IMR-90 (cell line): ENCODE measurements around the gene SH2D6. TPM values are rescaled to one million over a fixed set of nuclear protein-coding genes. Genes with fewer than 3 reads are reported as not detected.

Experiments used
- ATAC-seq: fragments of 200-7000 bp; cut with Tn5 transposase; 2 replicates; pipeline ENCODE4 v1.9.1; 2020; ENCODE audit warnings: low read depth, mild to moderate bottlenecking, moderate library complexity
- BruUV-seq: library from RNA; stranded (reverse); fragments of 400-500 nt; replicated peaks from 2 replicates; lab custom pipeline; 2021; lab: Mats Ljungman, UMichigan
- CTCF ChIA-PET: fragments of 300-600 bp; formaldehyde crosslinking; extraction: SDS; loops from one replicate; lab custom pipeline; 2021; ENCODE audit warnings: antibody characterized with exemption; lab: Yijun Ruan, JAX
- POLR2A ChIA-PET: fragments of 300-600 bp; sonication (Branson Sonifier 250); formaldehyde crosslinking; loops from one replicate; lab custom pipeline; 2022; ENCODE audit warnings: antibody characterized with exemption; ENCODE audit not compliant: unreplicated experiment; lab: Charles Lee
- DNase-seq: peaks from one replicate; pipeline ENCODE4 v3.0.0; 2013
- H2AFZ ChIP-seq: replicated peaks from 2 replicates; pipeline ENCODE3; 2013; ENCODE audit warnings: low read length, mild to moderate bottlenecking; ENCODE audit not compliant: poor library complexity
- H2AK5ac ChIP-seq: 2 replicates; pipeline ENCODE4 v1.6.1; 2013; ENCODE audit warnings: low read depth, low read length, inconsistent platforms
- H2AK9ac ChIP-seq: replicated peaks from 2 replicates; pipeline ENCODE3; 2013; ENCODE audit warnings: mild to moderate bottlenecking, low read depth, low read length, moderate library complexity; ENCODE audit not compliant: poor library complexity
- H2BK120ac ChIP-seq: 2 replicates; pipeline ENCODE4 v1.6.1; 2013; ENCODE audit warnings: low read depth, low read length, inconsistent platforms
- H2BK15ac ChIP-seq: 3 replicates; pipeline ENCODE4 v1.6.1; 2013; ENCODE audit warnings: low read depth, low read length, inconsistent platforms
- H2BK20ac ChIP-seq: 2 replicates; pipeline ENCODE4 v1.6.1; 2013; ENCODE audit warnings: low read depth, mild to moderate bottlenecking, inconsistent platforms, low read length, moderate library complexity
- H2BK5ac ChIP-seq: 2 replicates; pipeline ENCODE4 v1.6.1; 2013; ENCODE audit warnings: mild to moderate bottlenecking, low read depth, low read length, inconsistent platforms; ENCODE audit not compliant: poor library complexity, severe bottlenecking
- H3K14ac ChIP-seq: replicated peaks from 2 replicates; pipeline ENCODE4 v1.6.1; 2013; ENCODE audit warnings: low read depth, low read length, inconsistent platforms
- H3K18ac ChIP-seq: 2 replicates; pipeline ENCODE4 v1.6.1; 2013; ENCODE audit warnings: low read depth, low read length, control low read depth
- H3K23ac ChIP-seq: 2 replicates; pipeline ENCODE4 v1.6.1; 2013; ENCODE audit warnings: low read depth, low read length, inconsistent platforms
- H3K27ac ChIP-seq: 2 replicates; pipeline ENCODE4 v1.5.1; 2013; ENCODE audit warnings: mild to moderate bottlenecking, control low read depth, low read length; ENCODE audit not compliant: insufficient read depth
- H3K27me3 ChIP-seq: 2 replicates; pipeline ENCODE4 v1.6.1; 2013; ENCODE audit warnings: low read length; ENCODE audit not compliant: control insufficient read depth, insufficient read depth
- H3K36me3 ChIP-seq: 2 replicates; pipeline ENCODE4 v1.6.1; 2013; ENCODE audit warnings: low read length, mixed read lengths; ENCODE audit not compliant: control insufficient read depth, insufficient read depth
- H3K4ac ChIP-seq: 2 replicates; pipeline ENCODE4 v1.6.1; 2013; ENCODE audit warnings: low read depth, low read length, inconsistent platforms
- H3K4me1 ChIP-seq: 2 replicates; pipeline ENCODE4 v1.6.1; 2013; ENCODE audit warnings: low read length, mixed read lengths; ENCODE audit not compliant: control insufficient read depth, insufficient read depth
- H3K4me2 ChIP-seq: 2 replicates; pipeline ENCODE4 v1.6.1; 2013; ENCODE audit warnings: low read depth, mild to moderate bottlenecking, control low read depth, low read length, moderate library complexity
- H3K4me3 ChIP-seq: 2 replicates; pipeline ENCODE4 v1.5.1; 2013; ENCODE audit warnings: low read depth, mild to moderate bottlenecking, control low read depth, low read length, moderate library complexity; ENCODE audit not compliant: insufficient read depth
- H3K56ac ChIP-seq: 2 replicates; pipeline ENCODE4 v1.6.1; 2013; ENCODE audit warnings: low read length, inconsistent platforms; ENCODE audit not compliant: insufficient read depth; ENCODE audit errors: extremely low read depth
- H3K79me1 ChIP-seq, 2 experiments: 2 replicates each; pipeline ENCODE4 v1.6.1; 2013; ENCODE audit warnings: low read length in 2 of 2, inconsistent platforms in 1 of 2, low read depth in 1 of 2
- H3K9ac ChIP-seq: 2 replicates; pipeline ENCODE4 v1.6.1; 2013; ENCODE audit warnings: low read depth, low read length, control low read depth
- H3K9me1 ChIP-seq: 2 replicates; pipeline ENCODE4 v1.6.1; 2013; ENCODE audit warnings: low read length, inconsistent platforms; ENCODE audit not compliant: insufficient read depth
- H3K9me3 ChIP-seq: 2 replicates; pipeline ENCODE4 v1.6.1; 2013; ENCODE audit warnings: low read length; ENCODE audit not compliant: control insufficient read depth, insufficient read depth
- H4K20me1 ChIP-seq: 2 replicates; pipeline ENCODE4 v1.6.1; 2013; ENCODE audit warnings: low read length, inconsistent platforms; ENCODE audit not compliant: insufficient read depth
- H4K5ac ChIP-seq: 2 replicates; pipeline ENCODE4 v1.6.1; 2013; ENCODE audit warnings: mild to moderate bottlenecking, low read depth, low read length, control low read depth
- H4K8ac ChIP-seq, 2 experiments: 2 replicates each; pipeline ENCODE4 v1.6.1; 2013; ENCODE audit warnings: low read depth in 2 of 2, low read length in 2 of 2, control low read depth in 1 of 2, inconsistent platforms in 1 of 2
- H4K91ac ChIP-seq: 2 replicates; pipeline ENCODE4 v1.6.1; 2013; ENCODE audit warnings: low read depth, low read length, inconsistent platforms; ENCODE audit not compliant: insufficient read depth
- BHLHE40 ChIP-seq: fragments of 150-350 bp; IDR thresholded peaks from 2 replicates; pipeline ENCODE4 v1.6.1; 2016; ENCODE audit warnings: mild to moderate bottlenecking, low read depth, low read length
- CHD1 ChIP-seq: IDR thresholded peaks from 2 replicates; pipeline ENCODE4 v1.6.1; 2012; ENCODE audit warnings: low read depth, low read length, improper control_type of control experiment
- MAFK ChIP-seq: IDR thresholded peaks from 2 replicates; pipeline ENCODE4 v1.6.1; 2012; ENCODE audit warnings: low read depth, low read length, improper control_type of control experiment
- MAZ ChIP-seq: IDR thresholded peaks from 2 replicates; pipeline ENCODE4 v1.6.1; 2012; ENCODE audit warnings: low read depth, mild to moderate bottlenecking, low read length, improper control_type of control experiment, moderate library complexity, borderline replicate concordance
- MXI1 ChIP-seq: IDR thresholded peaks from 2 replicates; pipeline ENCODE4 v1.6.1; 2012; ENCODE audit warnings: low read depth, mild to moderate bottlenecking, low read length, moderate library complexity, borderline replicate concordance
- NFE2L2 ChIP-seq: fragments of 150-350 bp; IDR thresholded peaks from 2 replicates; pipeline ENCODE4 v1.6.1; 2016; ENCODE audit warnings: low read depth, mild to moderate bottlenecking, low read length
- POLR2A ChIP-seq: IDR thresholded peaks from 2 replicates; pipeline ENCODE4 v1.6.1; 2012; ENCODE audit warnings: mild to moderate bottlenecking, low read depth, low read length
- RFX5 ChIP-seq: IDR thresholded peaks from 2 replicates; pipeline ENCODE4 v1.8.0; 2012; ENCODE audit warnings: low read depth, mild to moderate bottlenecking, low read length, moderate library complexity
- WGBS, 2 experiments: methylation state at CpG; one replicate each; pipeline versions ENCODE4 v1.1.5 to v1.1.7; 2013; ENCODE audit warnings: missing lambda C conversion rate in 2 of 2; ENCODE audit not compliant: insufficient read length in 1 of 2; ENCODE audit errors: extremely low coverage in 2 of 2; 5-methylcytosine and 5-hydroxymethylcytosine counted together
- dilution Hi-C: fragments of 300-500 bp; cut with HindIII; formaldehyde crosslinking; loops from one replicate; pipeline ENCODE4 v1.14.3; 2018; ENCODE audit warnings: low sequenced_read_pairs; ENCODE audit not compliant: unreplicated experiment
- in situ Hi-C: fragments of 300-500 bp; cut with MboI; formaldehyde crosslinking; loops from 3 replicates; pipeline ENCODE4 v1.14.3; 2019; ENCODE audit warnings: low sequenced_read_pairs, inconsistent platforms, mixed read lengths
- intact Hi-C: fragments of 100-400 bp; cut with micrococcal nuclease; formaldehyde crosslinking; loops from 2 replicates; pipeline ENCODE4 v1.10.0; 2022
- polyA plus RNA-seq, 3 experiments: library from polyadenylated mRNA; depleted of rRNA; stranded (reverse); fragments of >200 nt; gene quantifications; 2 replicates each; pipeline ENCODE4 v1.2.3, GENCODE V29; 2012; ENCODE audit warnings: low replicate concordance in 1 of 3
- total RNA-seq: library from RNA; depleted of rRNA; stranded (reverse); fragments of >200 nt; gene quantifications from 2 replicates; pipeline ENCODE4 v1.2.3, GENCODE V29; 2012
- TF ChIP-seq, protein P1 (sequence below): conservative IDR thresholded peaks from 2 replicates; pipeline ENCODE4 v1.5.1; 2012; ENCODE audit warnings: mild to moderate bottlenecking, low read depth, low read length, improper control_type of control experiment
- TF ChIP-seq, protein P2 (sequence below): fragments of 150-350 bp; IDR thresholded peaks from 2 replicates; pipeline ENCODE4 v1.6.1; 2016; ENCODE audit warnings: low read depth, mild to moderate bottlenecking, low read length, moderate library complexity, borderline replicate concordance

SH2D6 gene
- total and polyA plus RNA-seq, 2 of the 4 experiments (the other 2 are of a cell fraction): 0.32 to 0.36 TPM

DNA sequence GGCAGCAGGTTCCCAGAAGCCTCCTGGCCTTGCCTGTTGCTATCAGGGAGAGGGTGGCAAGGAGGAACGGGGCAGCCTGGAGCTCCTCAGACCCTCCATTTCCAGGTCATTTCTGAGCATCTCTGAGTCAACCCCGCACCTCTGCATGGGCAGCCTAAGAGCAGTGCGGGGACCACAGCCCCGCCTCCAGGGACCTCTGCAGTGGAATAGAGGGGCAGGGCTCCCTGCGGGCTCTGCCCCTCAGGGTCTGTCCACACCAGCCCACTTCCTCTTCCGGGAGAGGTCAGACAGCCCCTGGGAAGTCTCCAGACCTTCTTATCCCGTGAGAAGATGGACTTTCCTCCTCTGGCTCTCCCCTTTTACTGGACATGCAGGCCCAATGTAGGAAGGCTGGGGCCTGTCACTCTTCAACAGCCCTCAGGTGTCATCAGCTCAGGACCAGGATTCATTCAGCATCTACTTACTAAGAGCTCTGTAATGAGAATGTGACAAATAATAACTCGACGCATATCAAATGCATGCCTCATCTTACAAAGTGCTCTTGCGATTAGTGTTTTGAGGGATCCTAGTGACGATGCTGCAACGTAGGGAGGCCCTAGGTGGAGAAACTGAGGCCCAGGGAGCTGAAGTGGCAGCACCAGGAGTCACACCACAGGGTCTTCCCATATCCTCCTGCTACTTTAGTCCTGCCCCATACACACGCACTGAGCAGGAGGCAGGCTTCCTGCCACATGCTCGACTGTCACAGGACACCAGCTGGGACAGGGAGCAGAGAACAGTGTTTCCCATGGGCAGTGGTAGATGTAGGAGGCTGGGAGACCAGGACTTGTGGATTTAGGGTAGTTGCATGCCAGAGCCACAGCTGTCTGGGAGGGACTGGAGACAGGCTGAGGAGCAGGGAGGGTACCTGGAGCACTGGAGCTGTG lies 28.0 kb downstream of the SH2D6 start (continued):
- TF ChIP-seq, protein P1, sequence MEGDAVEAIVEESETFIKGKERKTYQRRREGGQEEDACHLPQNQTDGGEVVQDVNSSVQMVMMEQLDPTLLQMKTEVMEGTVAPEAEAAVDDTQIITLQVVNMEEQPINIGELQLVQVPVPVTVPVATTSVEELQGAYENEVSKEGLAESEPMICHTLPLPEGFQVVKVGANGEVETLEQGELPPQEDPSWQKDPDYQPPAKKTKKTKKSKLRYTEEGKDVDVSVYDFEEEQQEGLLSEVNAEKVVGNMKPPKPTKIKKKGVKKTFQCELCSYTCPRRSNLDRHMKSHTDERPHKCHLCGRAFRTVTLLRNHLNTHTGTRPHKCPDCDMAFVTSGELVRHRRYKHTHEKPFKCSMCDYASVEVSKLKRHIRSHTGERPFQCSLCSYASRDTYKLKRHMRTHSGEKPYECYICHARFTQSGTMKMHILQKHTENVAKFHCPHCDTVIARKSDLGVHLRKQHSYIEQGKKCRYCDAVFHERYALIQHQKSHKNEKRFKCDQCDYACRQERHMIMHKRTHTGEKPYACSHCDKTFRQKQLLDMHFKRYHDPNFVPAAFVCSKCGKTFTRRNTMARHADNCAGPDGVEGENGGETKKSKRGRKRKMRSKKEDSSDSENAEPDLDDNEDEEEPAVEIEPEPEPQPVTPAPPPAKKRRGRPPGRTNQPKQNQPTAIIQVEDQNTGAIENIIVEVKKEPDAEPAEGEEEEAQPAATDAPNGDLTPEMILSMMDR: no peak

DNA sequence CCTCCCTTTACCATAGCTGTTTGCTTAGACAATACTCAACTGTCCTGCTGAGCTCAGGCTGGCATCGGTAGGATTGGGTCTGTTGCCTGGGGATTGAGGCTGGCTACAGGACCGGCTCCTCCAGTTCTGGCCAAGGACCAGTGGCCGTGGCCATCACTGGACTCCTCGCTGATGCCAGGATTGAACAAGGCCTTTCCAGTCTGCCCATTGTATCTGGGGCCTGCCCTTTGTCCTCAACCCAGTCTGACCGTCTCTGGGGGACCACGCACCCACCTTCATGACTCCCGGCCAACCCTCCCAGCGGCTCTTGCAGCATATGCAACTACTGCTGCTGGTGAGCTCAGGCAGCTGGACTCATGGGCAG lies 28.7 kb downstream of the SH2D6 start:
- Histone ChIP-seq H3K9me3 (no peaks in the 10 kb centered on the region), H3K4me2 (no peak overlapping the region), H2BK120ac (peak overlapping the region; percentile 99), H3K4me3 (no peak overlapping the region), H2AK5ac (peak overlapping the region; percentile 95), H4K5ac (peak overlapping the region; percentile 39; the same call in 1 of the 2 replicates), H2BK20ac (peak overlapping the region; percentile 95), H4K8ac (peak overlapping the region; percentile 82 to 98; a peak in 3 of 4 replicates), H3K36me3 (no peaks in the 10 kb centered on the region), H3K14ac (peak overlapping the region; percentile 97), H3K4me1 (peaks cover 24% of the 10 kb centered on the region), H2AK9ac (peak overlapping the region; percentile 95), H4K91ac (peak overlapping the region; percentile 100), H3K79me1 (0 out of 4 replicates have a peak, but pooled peaks cover 0 to 8% of the 10 kb centered on the region in 2 experiments), H2BK5ac (peak overlapping the region; percentile 68), H2BK15ac (peak overlapping the region; percentile 77; the same call in 2 of the 3 replicates), H3K23ac (peak overlapping the region; percentile 91; the same call in 1 of the 2 replicates), H3K27ac (no peak overlapping the region), H4K20me1 (no peaks in the 10 kb centered on the region), H3K27me3 (no peaks in the 10 kb centered on the region), H3K9me1 (peaks cover 31% of the 10 kb centered on the region), H2AFZ (peak overlapping the region; percentile 71), H3K9ac (no peak overlapping the region), H3K56ac (no peak overlapping the region), H3K4ac (peak overlapping the region; percentile 99), H3K18ac (peak overlapping the region; percentile 55; the same call in 1 of the 2 replicates)
- ATAC-seq: no peak
- POLR2A ChIA-PET: no interaction called here
- intact Hi-C loops: no loop called here
- WGBS, 2 experiments: 100% methylated on average over 2 of the region's 8 CpGs; no CpG with 5 or more reads in 1 of the 2 experiments
- no TSS peak for BruUV-seq
- CTCF ChIA-PET: no interaction called here
- no peak for DNase-seq
- dilution Hi-C loops: no loop called here
- in situ Hi-C loops: no loop called here
- TF ChIP-seq MAZ (no peak), MAFK (no peak), NFE2L2 (no peak), BHLHE40 (no peak), POLR2A (no peak), RFX5 (no peak), CHD1 (no peak), MXI1 (no peak)
- TF ChIP-seq, protein P2, sequence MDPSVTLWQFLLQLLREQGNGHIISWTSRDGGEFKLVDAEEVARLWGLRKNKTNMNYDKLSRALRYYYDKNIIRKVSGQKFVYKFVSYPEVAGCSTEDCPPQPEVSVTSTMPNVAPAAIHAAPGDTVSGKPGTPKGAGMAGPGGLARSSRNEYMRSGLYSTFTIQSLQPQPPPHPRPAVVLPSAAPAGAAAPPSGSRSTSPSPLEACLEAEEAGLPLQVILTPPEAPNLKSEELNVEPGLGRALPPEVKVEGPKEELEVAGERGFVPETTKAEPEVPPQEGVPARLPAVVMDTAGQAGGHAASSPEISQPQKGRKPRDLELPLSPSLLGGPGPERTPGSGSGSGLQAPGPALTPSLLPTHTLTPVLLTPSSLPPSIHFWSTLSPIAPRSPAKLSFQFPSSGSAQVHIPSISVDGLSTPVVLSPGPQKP: no peak
